Keratinocyte (primary cell): Measurements from ENCODE around the gene MYLK4.

Source experiments
- EZH2 ChIP-seq: IDR thresholded peaks from one replicate; pipeline ENCODE4 v1.6.1; 2012; ENCODE audit warnings: inconsistent platforms, mild to moderate bottlenecking, low read length, moderate library complexity
- TF ChIP-seq, protein P1 (sequence below), 3 experiments: IDR thresholded peaks in 1 of 3; conservative IDR thresholded peaks in 1 of 3; optimal IDR thresholded peaks in 1 of 3; 2 replicates in 2 of 3; 3 replicates in 1 of 3; pipeline versions ENCODE3 to v1.5.1; 2011; ENCODE audit warnings: low read length in 3 of 3, mild to moderate bottlenecking in 3 of 3, moderate library complexity in 2 of 3, control low read depth in 1 of 3, inconsistent platforms in 1 of 3; ENCODE audit not compliant: insufficient read depth in 2 of 3; ENCODE audit errors: extremely low read depth in 1 of 3

DNA sequence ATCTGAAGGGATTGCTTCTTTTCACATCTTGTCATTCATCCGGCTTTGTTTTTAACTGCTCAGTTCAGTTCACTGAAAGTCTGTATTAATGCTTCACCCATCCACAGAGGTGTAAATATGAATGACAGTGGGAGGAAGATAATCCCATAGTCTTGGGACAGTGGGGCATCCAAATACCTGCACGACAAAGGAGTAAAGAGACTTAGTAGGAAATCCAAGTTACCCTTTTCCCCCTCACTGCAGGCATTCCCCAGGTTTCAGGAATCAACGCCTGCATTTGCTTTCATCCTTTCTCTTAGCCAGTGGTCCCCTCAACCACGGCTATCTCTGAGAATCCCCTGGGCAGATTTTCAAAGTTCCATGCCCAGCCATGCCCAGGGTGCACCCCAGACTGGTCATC is 110.2 kb downstream of the MYLK4 start:
- TF ChIP-seq, protein P1, sequence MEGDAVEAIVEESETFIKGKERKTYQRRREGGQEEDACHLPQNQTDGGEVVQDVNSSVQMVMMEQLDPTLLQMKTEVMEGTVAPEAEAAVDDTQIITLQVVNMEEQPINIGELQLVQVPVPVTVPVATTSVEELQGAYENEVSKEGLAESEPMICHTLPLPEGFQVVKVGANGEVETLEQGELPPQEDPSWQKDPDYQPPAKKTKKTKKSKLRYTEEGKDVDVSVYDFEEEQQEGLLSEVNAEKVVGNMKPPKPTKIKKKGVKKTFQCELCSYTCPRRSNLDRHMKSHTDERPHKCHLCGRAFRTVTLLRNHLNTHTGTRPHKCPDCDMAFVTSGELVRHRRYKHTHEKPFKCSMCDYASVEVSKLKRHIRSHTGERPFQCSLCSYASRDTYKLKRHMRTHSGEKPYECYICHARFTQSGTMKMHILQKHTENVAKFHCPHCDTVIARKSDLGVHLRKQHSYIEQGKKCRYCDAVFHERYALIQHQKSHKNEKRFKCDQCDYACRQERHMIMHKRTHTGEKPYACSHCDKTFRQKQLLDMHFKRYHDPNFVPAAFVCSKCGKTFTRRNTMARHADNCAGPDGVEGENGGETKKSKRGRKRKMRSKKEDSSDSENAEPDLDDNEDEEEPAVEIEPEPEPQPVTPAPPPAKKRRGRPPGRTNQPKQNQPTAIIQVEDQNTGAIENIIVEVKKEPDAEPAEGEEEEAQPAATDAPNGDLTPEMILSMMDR (optimal IDR thresholded peaks at IDR 0.05 in 1 of 3, IDR thresholded peaks at IDR 0.05 in 1 of 3, conservative IDR thresholded peaks at IDR 0.05 in 1 of 3; ENCODE audit: extremely low read depth in 1 of 3, insufficient read depth in 2 of 3, low read length in 3 of 3): no peak
- TF ChIP-seq EZH2: no peak
